Activated CD8-positive, alpha-beta memory T cell treated with anti-CD3 and anti-CD28 coated beads for 48 hours (primary cell): Measurements from ENCODE around the gene SERINC5.
"Not testable (repeated sequence)": the region's sequence is repeated elsewhere in the genome, so short reads cannot be mapped to it uniquely, and the experiment has no call there.

Experiments
- DNase-seq, 3 experiments: peaks; one replicate each; pipeline ENCODE4 v3.0.0-alpha.2; 2020; ENCODE audit warnings: low read depth in 2 of 3, low spot score in 2 of 3

SERINC5 gene

GRCh38 chr5:80140496-80140895, 115.4 kb downstream of the SERINC5 start:
- DNase-seq: no peak

GRCh38 chr5:80139466-80139972, 116.3 kb downstream of the SERINC5 start:
- no peak for DNase-seq

DNA sequence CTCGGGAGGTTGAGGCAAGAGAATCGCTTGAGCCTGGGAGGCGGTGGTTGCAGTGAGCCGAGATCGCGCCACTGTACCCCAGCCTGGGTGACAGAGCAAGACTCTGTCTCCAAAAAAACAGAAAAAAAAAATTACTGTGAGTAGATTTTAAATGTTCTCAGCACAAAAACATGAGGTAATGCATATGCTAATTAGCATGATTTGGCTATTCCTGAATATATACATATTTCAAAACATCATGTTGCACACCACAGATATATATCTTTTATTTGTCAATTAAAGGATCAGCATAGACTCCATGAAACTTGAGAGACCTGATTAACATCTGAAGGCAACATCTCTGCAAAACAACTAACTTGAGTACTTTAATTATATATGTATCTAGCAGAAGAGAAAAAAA, 117.4 kb downstream of the SERINC5 start:
- no peak for DNase-seq

- not testable (repeated sequence) for DNase-seq
Observed at GRCh38 chr5:80136798-80137197, 119.0 kb downstream of the SERINC5 start.

DNA sequence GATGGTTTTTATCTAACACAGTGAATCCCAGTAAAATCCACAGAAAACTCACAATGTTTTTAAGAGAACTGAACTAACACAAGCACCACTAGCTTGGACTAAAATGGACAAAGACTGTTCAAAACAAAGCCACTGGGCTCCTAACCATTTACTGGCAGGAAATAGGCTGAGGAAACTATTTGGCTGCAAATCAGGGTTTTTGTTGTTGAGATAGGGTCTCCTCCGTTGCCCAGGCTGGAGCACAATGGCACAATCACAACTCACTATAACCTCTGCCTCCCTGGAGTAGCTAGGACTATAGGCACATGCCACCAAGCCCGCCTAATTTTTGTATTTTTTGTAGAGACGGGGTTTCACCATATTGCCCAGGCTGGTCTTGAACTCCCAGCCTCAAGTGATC, 121.0 kb downstream of the SERINC5 start:
- no peak for DNase-seq

GRCh38 chr5:80129146-80129545, 126.7 kb downstream of the SERINC5 start:
- DNase-seq: no peak

DNA sequence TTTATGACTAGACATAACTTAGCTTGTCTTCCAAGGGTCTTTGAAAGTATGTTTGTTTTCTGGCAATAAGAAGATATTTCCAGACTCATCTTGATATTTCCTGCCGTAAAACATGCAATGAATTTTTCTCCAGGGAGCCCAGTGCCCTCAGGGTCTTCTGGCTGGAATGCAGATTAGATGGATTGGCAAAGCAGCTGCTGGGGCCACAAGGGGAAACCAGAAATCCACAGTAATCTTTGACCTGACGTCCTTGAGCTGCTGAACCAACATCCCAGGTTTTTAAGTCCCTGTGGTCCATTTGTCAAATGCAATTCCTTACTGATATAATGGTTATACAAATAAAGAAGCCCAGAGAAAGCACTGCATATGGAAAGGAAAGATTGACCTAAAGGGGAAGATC, 127.7 kb downstream of the SERINC5 start:
- DNase-seq: no peak

DNA sequence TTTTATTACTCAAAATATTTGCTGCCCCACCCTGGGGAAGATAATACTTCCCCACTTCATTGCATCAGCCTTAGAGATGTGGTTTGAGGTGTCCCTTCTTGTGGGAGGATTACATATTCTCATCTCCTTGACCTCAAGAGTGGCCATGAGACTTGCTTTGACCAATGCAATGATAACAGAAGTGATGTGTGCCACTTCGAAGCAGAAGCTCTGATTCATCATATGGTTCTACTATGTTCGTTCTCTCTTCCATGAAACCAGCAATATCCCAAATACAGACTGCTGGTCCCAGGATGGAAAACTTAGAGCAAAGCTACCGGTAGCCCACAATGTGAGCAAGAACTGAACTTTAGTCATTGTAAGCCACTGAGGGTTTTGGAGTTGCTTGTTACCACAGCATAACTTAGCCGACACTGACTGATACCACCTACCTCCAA, 128.7 kb downstream of the SERINC5 start:
- no peak for DNase-seq

GRCh38 chr5:80125962-80126480, 129.8 kb downstream of the SERINC5 start:
- no peak for DNase-seq

GRCh38 chr5:80125022-80125961, 130.6 kb downstream of the SERINC5 start:
- no peak for DNase-seq

GRCh38 chr5:80124121-80124918, 131.5 kb downstream of the SERINC5 start:
- no peak for DNase-seq

DNA sequence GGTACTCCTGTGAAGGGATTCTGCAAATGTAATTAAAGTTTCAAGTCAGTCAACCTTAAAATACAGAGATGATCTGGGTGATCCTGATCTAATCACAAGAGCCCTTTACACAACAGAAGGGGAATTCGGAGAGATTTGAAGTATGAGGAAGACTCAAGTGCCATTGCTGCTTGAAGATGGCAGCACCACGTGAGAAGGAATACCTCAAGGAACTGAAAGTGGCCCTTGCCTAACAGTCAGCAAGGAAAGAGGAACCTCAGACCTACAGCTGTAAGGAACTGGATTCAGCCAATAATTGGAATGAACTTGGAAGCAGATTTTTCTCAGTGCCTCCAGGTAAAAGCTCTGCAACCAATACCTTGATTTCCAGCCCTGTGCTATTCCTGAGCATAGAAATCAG, 133.3 kb downstream of the SERINC5 start:
- DNase-seq: no peak

- no peak for DNase-seq
Observed at GRCh38 chr5:80119372-80119771, 136.5 kb downstream of the SERINC5 start.

DNA sequence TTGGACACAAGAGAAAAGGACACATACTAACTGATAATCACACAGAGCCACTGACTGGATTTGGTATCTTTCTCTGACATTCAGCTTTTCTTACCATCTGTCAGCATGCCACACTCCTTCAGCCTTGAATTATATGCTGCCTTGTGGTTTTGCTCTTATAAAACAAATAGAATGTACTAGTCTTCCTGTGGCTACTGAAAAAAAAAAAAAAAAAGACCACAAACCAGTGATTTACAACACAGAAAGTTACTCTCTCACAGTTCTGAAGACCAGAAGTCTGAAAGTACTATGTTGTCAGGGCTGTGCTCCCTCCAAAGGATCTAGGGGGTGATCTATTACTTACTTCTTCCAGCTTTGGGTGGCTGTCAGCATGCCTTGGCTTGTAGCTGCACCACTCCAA, 138.4 kb downstream of the SERINC5 start:
- DNase-seq: no peak

DNA sequence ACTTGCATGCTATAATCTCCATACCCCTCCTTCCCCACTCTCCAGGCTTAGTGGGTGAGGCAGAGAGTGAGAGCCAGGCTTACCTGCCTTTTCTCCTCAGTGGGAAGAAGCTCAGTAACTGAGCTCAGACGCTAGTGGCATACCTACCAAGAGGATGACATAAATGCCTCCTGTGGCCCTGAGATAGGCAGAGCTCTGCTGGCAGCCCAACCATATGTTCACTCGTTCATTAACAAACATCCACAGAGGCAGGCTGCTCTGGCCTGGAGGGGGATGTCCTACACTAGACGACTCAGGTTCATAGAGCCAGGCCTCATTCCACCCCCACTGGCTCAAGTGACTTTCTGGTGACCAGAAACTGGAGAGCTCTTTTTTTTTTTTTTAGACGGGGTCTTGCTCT, 139.4 kb downstream of the SERINC5 start:
- DNase-seq: no peak

GRCh38 chr5:80116000-80116399, 139.8 kb downstream of the SERINC5 start:
- no peak for DNase-seq

DNA sequence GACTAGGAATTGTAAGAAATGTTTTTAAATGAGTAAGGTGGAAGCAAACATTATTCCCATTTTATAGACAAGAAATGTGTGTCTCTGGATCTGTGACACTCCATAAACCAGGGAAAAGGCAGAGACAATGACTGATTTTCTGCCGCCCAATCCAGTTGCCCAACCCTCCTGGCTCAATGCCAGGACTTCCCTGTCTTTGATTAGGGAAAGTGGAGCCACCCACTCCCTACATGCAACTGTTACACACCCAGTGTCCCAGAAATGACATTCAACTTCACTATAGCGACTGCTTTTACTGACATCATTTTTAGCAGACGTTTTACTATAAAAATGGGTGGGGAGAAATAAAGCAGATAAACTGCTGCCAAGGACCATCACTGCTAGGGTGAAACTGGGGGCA, 141.0 kb downstream of the SERINC5 start:
- DNase-seq: no peak

- not testable (repeated sequence) for DNase-seq
Observed at GRCh38 chr5:80111376-80111990, 144.4 kb downstream of the SERINC5 start.

DNA sequence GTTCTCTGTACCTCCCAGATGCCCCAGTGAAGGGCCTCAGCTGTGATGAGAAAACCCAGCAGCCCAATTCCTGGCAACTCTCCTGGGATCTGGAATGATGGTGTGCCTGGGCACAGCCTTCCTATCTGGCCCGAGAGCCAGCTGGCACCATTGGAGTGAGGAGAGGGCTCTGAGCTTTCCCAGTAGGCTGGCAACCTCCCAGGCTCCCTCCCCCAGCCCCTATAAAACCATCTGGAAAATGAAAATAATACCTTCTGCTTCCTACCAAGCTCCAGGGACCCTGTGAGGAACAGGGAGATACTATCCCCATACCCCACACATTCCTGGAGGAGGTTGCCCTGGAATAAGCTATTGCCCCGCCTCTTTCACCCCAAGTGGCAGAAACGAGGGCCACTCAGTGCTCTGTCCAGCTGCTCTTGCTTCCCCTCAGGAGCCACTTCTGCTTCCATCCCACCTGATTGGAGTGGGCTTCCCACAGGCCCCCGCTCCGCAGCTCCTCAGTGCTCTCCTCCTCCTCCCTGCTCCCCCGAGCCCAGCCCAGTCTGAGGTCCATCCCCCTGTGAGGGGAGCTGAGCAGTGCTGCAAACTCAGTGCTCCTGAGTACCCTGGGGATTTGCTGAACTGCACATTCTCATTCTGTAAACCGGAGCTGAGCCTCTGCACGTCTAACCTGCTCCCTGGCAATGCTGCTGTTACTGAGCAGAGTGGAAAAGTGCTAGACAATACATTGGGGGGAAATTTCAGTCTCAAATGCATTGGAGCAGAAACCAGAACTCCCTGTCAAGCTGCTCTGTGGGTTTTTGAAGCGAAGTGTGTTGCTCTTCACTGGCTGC, 146.0 kb downstream of the SERINC5 start:
- DNase-seq: no peak

DNA sequence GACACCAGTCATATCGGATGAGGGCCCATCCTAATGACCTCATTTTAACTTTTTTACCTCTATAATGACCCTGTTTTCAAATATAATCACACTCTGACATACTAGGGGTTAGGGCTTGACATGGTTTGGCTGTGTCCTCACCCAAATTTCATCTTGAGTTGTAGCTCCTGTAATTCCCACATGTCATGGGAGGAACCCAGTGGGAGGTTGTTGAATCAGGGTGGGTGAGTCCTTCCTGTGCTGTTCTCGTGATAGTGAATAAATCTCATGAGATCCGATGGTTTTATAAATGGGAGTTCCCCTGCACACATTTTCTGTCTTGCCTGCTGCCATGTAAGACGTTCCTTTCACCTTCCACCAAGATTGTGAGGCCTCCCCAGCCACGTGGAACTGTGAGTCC, 148.9 kb downstream of the SERINC5 start:
- DNase-seq: no peak
